ENCODE results near the gene SERGEF. TPM values are rescaled to one million over a fixed set of nuclear protein-coding genes. Genes with fewer than 3 reads are reported as not detected.
"Not testable (repeated sequence)": the region's sequence is repeated elsewhere in the genome, so short reads cannot be mapped to it uniquely, and the experiment has no call there.

The SERGEF gene
- total and polyA plus RNA-seq, 8 donors = 16.2 to 26.1 (median 19.7) TPM

GRCh38 chr11:17901481-17901880, 111.4 kb downstream of the SERGEF start:
- Histone ChIP-seq H3K27me3 (no peaks in the 10 kb centered on the region), H3K36me3 (no peaks in the 10 kb centered on the region), H3K4me1 (no peaks in the 10 kb centered on the region), H3K9me3 (no peaks in the 10 kb centered on the region), H3K27ac (no peak overlapping the region), H3K4me3 (no peak overlapping the region)
- TF ChIP-seq CTCF (IDR thresholded peaks at IDR 0.05) = no peak
- intact Hi-C loops (cut with DNase I) = no loop called here
- DNase-seq (no peak), ATAC-seq (peak; percentile 27)

GRCh38 chr11:17898782-17899181, 114.1 kb downstream of the SERGEF start:
- no peak overlapping the region for H3K4me3 ChIP-seq

GRCh38 chr11:17898071-17898470, 114.8 kb downstream of the SERGEF start:
- DNase-seq = no peak
- no peak overlapping the region for H3K4me3 ChIP-seq
- H3K36me3 ChIP-seq = no peaks in the 10 kb centered on the region
- H3K27me3 ChIP-seq = no peaks in the 10 kb centered on the region
- intact Hi-C loops (cut with DNase I) = no loop called here
- no peaks in the 10 kb centered on the region for H3K9me3 ChIP-seq
- no peak for ATAC-seq
- H3K4me1 ChIP-seq = no peaks in the 10 kb centered on the region
- no peak for TF ChIP-seq CTCF (IDR thresholded peaks at IDR 0.05)
- no peak overlapping the region for H3K27ac ChIP-seq

More at GRCh38 chr11:17898782-17899181, 114.1 kb downstream of the SERGEF start:
- ATAC-seq (no peak), DNase-seq (no peak)
- H3K27ac ChIP-seq = no peak overlapping the region
- H3K9me3 ChIP-seq = no peaks in the 10 kb centered on the region
- no peaks in the 10 kb centered on the region for H3K36me3 ChIP-seq
- H3K4me1 ChIP-seq = no peaks in the 10 kb centered on the region
- no peak for TF ChIP-seq CTCF (IDR thresholded peaks at IDR 0.05)
- intact Hi-C loops (cut with DNase I) = no loop called here
- no peaks in the 10 kb centered on the region for H3K27me3 ChIP-seq

GRCh38 chr11:17897495-17897894, 115.4 kb downstream of the SERGEF start:
- intact Hi-C loops (cut with DNase I) = no loop called here
- no peak for ATAC-seq
- no peak for TF ChIP-seq CTCF (IDR thresholded peaks at IDR 0.05)

GRCh38 chr11:17896496-17897151, 116.2 kb downstream of the SERGEF start:
- H3K36me3 ChIP-seq; H3K4me3 ChIP-seq; H3K27me3 ChIP-seq; H3K9me3 ChIP-seq; intact Hi-C loops (cut with DNase I); H3K4me1 ChIP-seq; ATAC-seq; H3K27ac ChIP-seq; DNase-seq: not testable (repeated sequence)

More at GRCh38 chr11:17897495-17897894, 115.4 kb downstream of the SERGEF start:
- DNase-seq = no peak
- H3K4me3 ChIP-seq = no peak overlapping the region
- H3K4me1 ChIP-seq = no peaks in the 10 kb centered on the region
- H3K27ac ChIP-seq = no peak overlapping the region
- no peaks in the 10 kb centered on the region for H3K36me3 ChIP-seq
- H3K9me3 ChIP-seq = no peaks in the 10 kb centered on the region
- H3K27me3 ChIP-seq = no peaks in the 10 kb centered on the region

All from left lung (tissue), 10 donors.